ENCODE measurements around the gene RHOB. TPM values are rescaled to one million over a fixed set of nuclear protein-coding genes. Genes with fewer than 3 reads are reported as not detected.
"Not testable (repeated sequence)": the region's sequence is repeated elsewhere in the genome, so short reads cannot be mapped to it uniquely, and the experiment has no call there.

RHOB gene
- total and polyA plus RNA-seq, 4 experiments from 2014 or later = 0.68 to 8.9 (median 4.4) TPM

DNA sequence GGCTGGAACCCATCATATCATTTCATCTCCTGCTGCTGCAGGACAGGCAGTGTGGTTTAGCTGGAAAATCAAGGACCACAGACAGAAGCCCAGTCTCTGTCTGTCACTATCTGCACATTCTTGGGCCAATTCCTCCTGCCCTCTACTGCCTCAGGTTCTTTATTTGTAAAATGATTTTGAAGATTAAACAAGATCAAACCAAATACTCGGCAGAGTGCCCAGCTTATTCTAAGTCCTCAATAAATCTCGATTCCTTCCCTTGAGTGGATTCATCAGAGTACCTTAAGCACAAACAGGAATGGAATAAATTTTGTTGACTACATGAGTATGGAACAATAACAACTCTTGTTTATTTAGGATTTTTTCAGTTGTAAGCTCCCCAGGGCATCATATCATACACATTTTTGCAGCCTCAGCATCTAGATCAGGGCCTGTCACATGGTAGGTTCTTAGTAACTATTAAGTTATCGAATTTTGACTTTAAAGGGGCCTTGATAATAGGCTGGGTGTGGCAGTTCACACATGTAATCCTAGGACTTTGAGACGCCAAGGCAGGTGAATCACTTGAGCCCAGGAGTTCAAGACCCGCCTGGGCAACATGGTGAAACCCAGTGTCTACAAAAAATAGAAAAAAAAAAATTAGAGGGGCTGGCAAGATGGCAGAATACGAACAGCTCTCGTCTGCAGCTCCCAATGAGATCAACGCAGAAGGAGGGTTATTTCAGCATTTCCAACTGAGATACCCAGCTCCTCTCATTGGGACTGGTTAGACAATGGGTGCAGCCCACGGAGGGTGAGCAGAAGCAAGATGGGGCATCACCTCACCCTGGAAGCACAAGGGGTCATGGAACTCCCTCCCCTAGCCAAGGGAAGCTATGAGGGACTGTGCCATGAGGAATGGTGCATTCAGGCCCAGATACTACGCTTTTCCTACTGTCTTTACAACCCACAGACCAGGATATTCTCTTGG is 11.1 kb downstream of the RHOB start:
- H3K27ac Mint-ChIP-seq = no peak overlapping the region
- peaks cover 0 to 4% of the 10 kb centered on the region in 2 donors for H3K36me3 Mint-ChIP-seq
- H3K9me3 Mint-ChIP-seq = peaks cover 0 to 4% (median 0%) of the 10 kb centered on the region in 8 donors
- Histone ChIP-seq H3K36me3 (ENCODE audit: insufficient read depth, low read length) (no peaks in the 10 kb centered on the region), H3K27ac (ENCODE audit: low read depth, low read length) (no peak overlapping the region), H3K27me3 (ENCODE audit: insufficient read depth, low read length) (no peaks in the 10 kb centered on the region), H3K4me1 (ENCODE audit: insufficient read depth, low read length) (no peaks in the 10 kb centered on the region), H3K4me3 (ENCODE audit: low read length in 2 of 2) (no peak overlapping the region), H3K9me3 (ENCODE audit: control insufficient read depth in 1 of 2, low read length in 2 of 2) (no peaks in the 10 kb centered on the region)
- ChIA-PET POLR2A (ENCODE audit: partially characterized antibody) (interaction anchor here (2.2 kb wide), 1 partner anchor 11 kb away, joined by 7 read pairs; the partner anchor contains the start of gene RHOB), CTCF (ENCODE audit: partially characterized antibody) (interaction anchor here (1.6 kb wide), 1 partner anchor 11 kb away, joined by 5 read pairs; the partner anchor contains the start of gene RHOB)
- intact Hi-C loops (cut with micrococcal nuclease) = no loop called here
- H3K4me3 Mint-ChIP-seq = no peak overlapping the region
- no peaks in the 10 kb centered on the region for H3K4me1 Mint-ChIP-seq
- H3K27me3 Mint-ChIP-seq = peaks cover 28% of the 10 kb centered on the region in 2 donors
- DNase-seq = no peak

DNA sequence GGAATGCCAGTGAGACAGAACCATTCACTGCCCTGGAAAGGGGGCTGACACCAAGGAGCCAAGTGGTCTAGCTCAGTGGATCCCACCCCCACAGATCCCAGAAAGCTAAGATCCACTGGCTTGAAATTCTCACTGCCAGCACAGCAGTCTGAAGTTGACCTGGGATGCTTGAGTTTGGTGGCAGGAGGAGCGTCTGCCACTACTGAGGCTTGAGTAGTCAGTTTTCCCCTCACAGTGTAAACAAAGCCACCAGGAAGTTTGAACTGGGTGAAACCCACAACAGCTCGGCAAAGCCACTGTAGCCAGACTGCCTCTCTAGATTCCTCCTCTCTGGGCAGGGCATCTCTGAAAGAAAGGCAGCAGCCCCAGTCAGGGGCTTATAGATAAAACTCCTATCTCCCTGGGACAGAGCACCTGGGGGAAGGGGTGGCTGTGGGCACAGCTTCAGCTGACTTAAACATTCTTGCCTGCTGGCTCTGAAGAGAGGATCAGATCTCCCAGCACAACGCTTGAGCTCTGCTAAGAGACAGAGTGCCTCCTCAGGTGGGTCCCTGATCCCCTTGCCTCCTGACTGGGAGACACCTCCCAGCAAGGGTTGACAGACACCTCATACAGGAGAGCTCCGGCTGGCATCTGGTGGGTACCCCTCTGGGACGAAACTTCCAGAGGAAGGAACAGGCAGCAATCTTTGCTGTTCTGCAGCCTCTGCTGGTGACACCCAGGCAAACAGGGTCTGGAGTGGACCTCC is 12.0 kb downstream of the RHOB start:
- H3K9me3 Mint-ChIP-seq; intact Hi-C loops (cut with micrococcal nuclease); H3K27ac Mint-ChIP-seq; H3K4me3 ChIP-seq (ENCODE audit: low read length in 2 of 2); H3K27me3 ChIP-seq (ENCODE audit: insufficient read depth, low read length); DNase-seq; H3K36me3 Mint-ChIP-seq; H3K36me3 ChIP-seq (ENCODE audit: insufficient read depth, low read length); H3K4me1 Mint-ChIP-seq; H3K4me3 Mint-ChIP-seq; H3K9me3 ChIP-seq (ENCODE audit: control insufficient read depth in 1 of 2, low read length in 2 of 2); H3K4me1 ChIP-seq (ENCODE audit: insufficient read depth, low read length); H3K27ac ChIP-seq (ENCODE audit: low read depth, low read length): not testable (repeated sequence)
- ChIA-PET CTCF (ENCODE audit: partially characterized antibody) (interaction anchor here (1.4 to 1.6 kb wide), 2 partner anchors 12 to 18 kb away, joined by 3 to 5 read pairs; partner anchors contain the start of gene RHOB), POLR2A (ENCODE audit: partially characterized antibody) (interaction anchor here (2.2 kb wide), 1 partner anchor 12 kb away, joined by 7 read pairs; the partner anchor contains the start of gene RHOB)
- H3K27me3 Mint-ChIP-seq = peaks cover 23% of the 10 kb centered on the region in 2 donors

DNA sequence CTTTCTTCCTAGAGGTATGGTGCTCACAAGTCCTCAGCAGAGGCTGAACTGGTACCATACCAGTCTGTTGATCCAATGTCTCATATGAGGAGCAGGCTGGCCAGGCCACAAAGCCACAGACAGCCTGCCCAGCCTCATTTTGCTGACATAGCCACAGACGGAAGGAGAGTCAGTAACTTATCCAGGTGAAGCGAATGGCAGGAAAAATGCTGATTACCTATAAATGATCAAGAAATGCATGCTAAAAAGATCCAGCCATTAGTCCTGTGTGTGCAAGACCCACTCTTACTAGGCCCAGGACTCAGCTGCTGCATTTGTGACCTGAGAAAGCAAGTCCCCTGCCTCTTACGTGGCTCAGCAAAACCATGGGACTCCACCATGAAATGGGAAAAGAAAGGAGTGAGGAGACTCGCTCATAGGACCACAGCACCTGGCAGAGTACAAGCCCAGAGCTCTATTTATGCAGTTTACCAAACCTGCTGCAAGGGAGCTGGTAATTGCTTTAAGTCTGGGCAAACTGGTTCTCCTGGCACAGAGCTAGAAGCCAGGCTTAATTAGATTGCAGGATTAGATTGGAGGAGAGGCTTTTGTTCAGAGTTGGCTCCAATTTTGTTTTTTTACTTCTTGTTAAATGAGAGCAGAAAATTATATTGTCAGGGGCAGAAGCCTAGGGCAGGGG is 19.0 kb downstream of the RHOB start:
- intact Hi-C loops (cut with micrococcal nuclease) = no loop called here
- no peak for DNase-seq
- peak overlapping the region in 1 of 7 donors; percentile 60 for H3K27ac Mint-ChIP-seq
- no peak overlapping the region for H3K4me3 Mint-ChIP-seq
- no peaks in the 10 kb centered on the region for H3K9me3 Mint-ChIP-seq
- no peaks in the 10 kb centered on the region for H3K4me1 Mint-ChIP-seq
- H3K36me3 Mint-ChIP-seq = no peaks in the 10 kb centered on the region
- H3K36me3 ChIP-seq (ENCODE audit: insufficient read depth, low read length) = no peaks in the 10 kb centered on the region
- no peak overlapping the region for H3K4me3 ChIP-seq (ENCODE audit: low read length in 2 of 2)
- H3K27ac ChIP-seq (ENCODE audit: low read depth, low read length) = no peak overlapping the region
- POLR2A ChIA-PET (ENCODE audit: partially characterized antibody) = no interaction called here
- CTCF ChIA-PET (ENCODE audit: partially characterized antibody) = no interaction called here
- peaks cover 0 to 5% of the 10 kb centered on the region in 2 donors for H3K27me3 Mint-ChIP-seq
- H3K9me3 ChIP-seq (ENCODE audit: control insufficient read depth in 1 of 2, low read length in 2 of 2) = no peaks in the 10 kb centered on the region
- H3K27me3 ChIP-seq (ENCODE audit: insufficient read depth, low read length) = no peaks in the 10 kb centered on the region
- H3K4me1 ChIP-seq (ENCODE audit: insufficient read depth, low read length) = no peaks in the 10 kb centered on the region

DNA sequence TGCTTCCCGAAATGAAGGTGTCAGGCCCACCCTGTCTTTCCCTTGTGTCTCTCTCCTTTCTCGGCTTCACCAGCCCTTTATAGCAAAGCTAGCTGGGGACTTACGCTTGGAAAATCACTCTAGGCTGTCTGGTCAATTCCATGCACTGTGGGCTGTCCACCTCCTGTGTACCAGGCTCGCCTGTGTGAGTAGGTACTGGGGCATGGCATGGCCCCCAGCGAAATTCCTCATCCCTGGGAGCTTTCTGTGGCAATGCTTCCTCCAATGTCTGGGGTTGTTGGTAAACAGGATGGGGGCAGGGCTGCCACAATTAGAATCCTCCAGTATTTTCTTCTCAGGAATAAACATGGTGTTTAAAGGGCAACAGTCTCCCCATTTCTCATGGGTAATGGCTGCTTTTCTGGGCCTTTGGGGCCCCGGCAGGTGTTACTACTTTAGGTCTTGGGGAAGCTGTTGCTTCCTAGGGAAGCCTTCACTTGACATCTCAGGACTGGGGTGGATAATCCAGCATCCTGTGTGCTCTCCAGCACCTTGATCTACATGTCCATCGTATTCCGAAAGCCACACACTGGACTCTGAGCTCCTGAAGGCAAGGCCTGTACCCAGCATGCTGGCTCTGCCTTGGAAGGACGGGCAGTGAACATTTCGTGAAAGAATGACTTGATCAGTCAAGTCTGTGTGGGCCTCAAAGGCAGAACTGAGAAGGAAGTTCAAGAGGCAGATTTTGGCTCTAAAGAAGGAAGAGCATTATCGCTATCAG is 21.1 kb downstream of the RHOB start:
- Histone ChIP-seq H3K9me3 (ENCODE audit: control insufficient read depth in 1 of 2, low read length in 2 of 2) (no peaks in the 10 kb centered on the region), H3K36me3 (ENCODE audit: insufficient read depth, low read length) (no peaks in the 10 kb centered on the region), H3K4me1 (ENCODE audit: insufficient read depth, low read length) (no peaks in the 10 kb centered on the region), H3K27ac (ENCODE audit: low read depth, low read length) (no peak overlapping the region), H3K4me3 (ENCODE audit: low read length in 2 of 2) (no peak overlapping the region), H3K27me3 (ENCODE audit: insufficient read depth, low read length) (no peaks in the 10 kb centered on the region)
- H3K36me3 Mint-ChIP-seq = no peaks in the 10 kb centered on the region
- H3K4me3 Mint-ChIP-seq = no peak overlapping the region
- H3K9me3 Mint-ChIP-seq = no peaks in the 10 kb centered on the region
- DNase-seq = no peak
- ChIA-PET POLR2A (ENCODE audit: partially characterized antibody) (interaction anchor here (1.2 kb wide), 1 partner anchor 9 kb away, joined by 3 read pairs; no protein-coding TSS in a partner anchor), CTCF (ENCODE audit: partially characterized antibody) (no interaction called here)
- no peaks in the 10 kb centered on the region for H3K4me1 Mint-ChIP-seq
- intact Hi-C loops (cut with micrococcal nuclease) = no loop called here
- H3K27ac Mint-ChIP-seq = peak overlapping the region in 1 of 7 donors; percentile 75
- H3K27me3 Mint-ChIP-seq = no peaks in the 10 kb centered on the region

DNA sequence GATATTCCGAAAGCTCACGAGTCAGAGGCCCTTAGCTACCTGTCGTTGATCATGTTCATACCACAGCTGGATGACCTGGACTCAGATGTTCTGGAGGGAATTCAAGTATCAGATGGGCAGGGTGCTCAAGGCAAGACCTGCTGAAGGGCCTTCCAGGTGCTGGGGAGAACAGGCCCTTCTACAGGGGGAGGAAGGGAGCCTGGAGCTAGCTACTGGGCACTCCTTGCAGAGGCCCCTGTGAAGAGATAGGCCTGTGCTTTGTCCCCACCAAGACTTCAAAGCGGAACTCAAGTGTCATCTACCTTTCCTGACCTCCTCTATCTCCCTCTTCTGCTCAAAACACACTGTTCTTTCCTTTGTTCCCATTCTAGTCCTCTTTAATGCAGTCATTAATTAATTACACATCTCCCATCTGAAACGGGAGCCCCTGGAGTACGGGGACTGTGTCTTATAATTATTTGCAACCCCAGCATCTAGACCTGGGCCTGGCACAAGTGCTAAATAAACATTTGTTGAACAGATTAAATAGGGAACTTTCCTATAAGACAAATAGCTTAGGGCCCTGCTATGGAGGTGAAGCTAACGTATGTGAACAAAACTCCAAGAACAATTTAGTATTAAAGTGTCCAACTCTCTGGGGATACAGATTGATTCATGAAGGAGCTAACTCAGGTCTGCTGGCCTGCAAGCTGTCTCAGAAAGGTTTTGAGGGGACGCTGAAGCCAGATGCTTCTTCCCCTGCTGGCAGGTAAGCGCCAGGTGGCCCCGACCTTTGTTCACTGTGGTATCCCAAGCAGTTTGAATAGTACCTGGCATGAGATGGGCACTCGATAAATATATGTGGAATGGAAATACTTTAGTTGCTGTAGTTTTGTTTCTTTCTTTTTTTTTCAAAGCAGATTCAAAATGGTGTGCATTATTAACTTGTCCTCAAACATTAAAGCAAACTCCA is 22.0 kb downstream of the RHOB start:
- DNase-seq = no peak

DNA sequence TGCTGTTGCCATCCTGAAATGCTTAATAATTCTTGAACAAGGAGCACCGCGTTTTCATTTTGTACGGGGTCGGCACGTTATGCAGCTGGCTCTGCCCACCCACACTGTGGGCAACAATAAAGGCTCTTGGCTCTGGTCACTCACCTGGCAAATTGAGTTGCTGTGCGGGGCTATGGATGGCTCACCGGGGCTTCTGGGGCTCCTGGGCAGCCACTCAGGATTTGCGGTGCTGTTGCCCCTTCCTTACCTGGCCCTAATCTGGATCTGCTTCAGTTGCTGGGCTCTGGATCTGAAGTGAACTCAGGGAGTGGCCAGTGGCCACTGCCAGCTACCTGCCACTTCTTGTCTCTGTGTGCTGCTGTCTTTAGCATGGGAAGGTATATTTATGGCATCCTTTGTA is 22.7 kb downstream of the RHOB start:
- CTCF ChIA-PET (ENCODE audit: partially characterized antibody) = no interaction called here
- Mint-ChIP-seq H3K9me3 (no peaks in the 10 kb centered on the region), H3K4me1 (no peaks in the 10 kb centered on the region), H3K27ac (no peak overlapping the region), H3K36me3 (no peaks in the 10 kb centered on the region), H3K27me3 (no peaks in the 10 kb centered on the region), H3K4me3 (no peak overlapping the region)
- Histone ChIP-seq H3K27ac (ENCODE audit: low read depth, low read length) (no peak overlapping the region), H3K9me3 (ENCODE audit: control insufficient read depth in 1 of 2, low read length in 2 of 2) (no peaks in the 10 kb centered on the region), H3K4me1 (ENCODE audit: insufficient read depth, low read length) (no peaks in the 10 kb centered on the region), H3K4me3 (ENCODE audit: low read length in 2 of 2) (no peak overlapping the region), H3K27me3 (ENCODE audit: insufficient read depth, low read length) (no peaks in the 10 kb centered on the region), H3K36me3 (ENCODE audit: insufficient read depth, low read length) (no peaks in the 10 kb centered on the region)
- no peak for DNase-seq
- intact Hi-C loops (cut with micrococcal nuclease) = no loop called here
- POLR2A ChIA-PET (ENCODE audit: partially characterized antibody) = no interaction called here

More for the DNA sequence above, 22.0 kb downstream of the RHOB start:
- H3K9me3 Mint-ChIP-seq = no peaks in the 10 kb centered on the region
- no peak overlapping the region for H3K4me3 Mint-ChIP-seq
- no peaks in the 10 kb centered on the region for H3K4me1 ChIP-seq (ENCODE audit: insufficient read depth, low read length)
- CTCF ChIA-PET (ENCODE audit: partially characterized antibody) = no interaction called here
- no peaks in the 10 kb centered on the region for H3K4me1 Mint-ChIP-seq
- no peaks in the 10 kb centered on the region for H3K9me3 ChIP-seq (ENCODE audit: control insufficient read depth in 1 of 2, low read length in 2 of 2)
- no peaks in the 10 kb centered on the region for H3K36me3 Mint-ChIP-seq
- no peaks in the 10 kb centered on the region for H3K27me3 ChIP-seq (ENCODE audit: insufficient read depth, low read length)
- no peak overlapping the region for H3K4me3 ChIP-seq (ENCODE audit: low read length in 2 of 2)
- intact Hi-C loops (cut with micrococcal nuclease) = no loop called here
- no peak overlapping the region for H3K27ac Mint-ChIP-seq
- H3K36me3 ChIP-seq (ENCODE audit: insufficient read depth, low read length) = no peaks in the 10 kb centered on the region
- no peak overlapping the region for H3K27ac ChIP-seq (ENCODE audit: low read depth, low read length)
- POLR2A ChIA-PET (ENCODE audit: partially characterized antibody) = interaction anchor here (1.2 kb wide), 1 partner anchor 8 kb away, joined by 3 read pairs; no protein-coding TSS in a partner anchor
- H3K27me3 Mint-ChIP-seq = no peaks in the 10 kb centered on the region

Data from CD4-positive, alpha-beta memory T cell (primary cell).